Stimulated activated memory B cell treated with anti-CD40 and anti-IgM and Interleukin-4, amounts not matched to agents 10 μg/mL and 1 μg/mL and 100 μg/mL, for 72 hours (primary cell): ENCODE data around the gene WFDC13.

Source experiments
- ATAC-seq: fragments of 150-1000 bp; cut with Tn5 transposase; 2 replicates; pipeline ENCODE4 v1.10.0; 2021
- H3K27ac Mint-ChIP-seq: one replicate; pipeline ENCODE4 v1.8.0; 2022; ENCODE audit warnings: mild to moderate bottlenecking, mixed read lengths
- H3K27me3 Mint-ChIP-seq: one replicate; pipeline ENCODE4 v1.8.0; 2022; ENCODE audit warnings: mixed read lengths
- H3K36me3 Mint-ChIP-seq: one replicate; pipeline ENCODE4 v1.8.0; 2022; ENCODE audit warnings: mixed read lengths
- H3K4me1 Mint-ChIP-seq: one replicate; pipeline ENCODE4 v1.8.0; 2022; ENCODE audit warnings: mixed read lengths
- H3K4me3 Mint-ChIP-seq: one replicate; pipeline ENCODE4 v1.8.0; 2022; ENCODE audit warnings: mild to moderate bottlenecking, moderate library complexity, mixed read lengths
- H3K9me3 Mint-ChIP-seq: one replicate; pipeline ENCODE4 v1.8.0; 2022; ENCODE audit warnings: mixed read lengths

WFDC13 gene

GRCh38 chr20:45735988-45736387 is 34.1 kb downstream of the WFDC13 start:
- peaks cover 28% of the 10 kb centered on the region for H3K27me3 Mint-ChIP-seq
- H3K36me3 Mint-ChIP-seq = no peaks in the 10 kb centered on the region
- no peak overlapping the region for H3K4me3 Mint-ChIP-seq
- ATAC-seq = no peak
- H3K27ac Mint-ChIP-seq = no peak overlapping the region
- peaks cover 6% of the 10 kb centered on the region for H3K9me3 Mint-ChIP-seq
- H3K4me1 Mint-ChIP-seq = no peaks in the 10 kb centered on the region

GRCh38 chr20:45742596-45742995 is 40.8 kb downstream of the WFDC13 start:
- Mint-ChIP-seq H3K27ac (no peak overlapping the region), H3K27me3 (peaks cover 23% of the 10 kb centered on the region), H3K36me3 (no peaks in the 10 kb centered on the region), H3K4me3 (no peak overlapping the region), H3K9me3 (no peaks in the 10 kb centered on the region), H3K4me1 (peaks cover 6% of the 10 kb centered on the region)
- ATAC-seq = no peak

GRCh38 chr20:45745015-45745414 is 43.2 kb downstream of the WFDC13 start:
- ATAC-seq = no peak
- H3K4me1 Mint-ChIP-seq = peaks cover 6% of the 10 kb centered on the region
- peaks cover 38% of the 10 kb centered on the region for H3K27me3 Mint-ChIP-seq
- H3K36me3 Mint-ChIP-seq = no peaks in the 10 kb centered on the region
- H3K9me3 Mint-ChIP-seq = no peaks in the 10 kb centered on the region
- no peak overlapping the region for H3K27ac Mint-ChIP-seq
- no peak overlapping the region for H3K4me3 Mint-ChIP-seq

- H3K4me3 Mint-ChIP-seq = no peak overlapping the region
Measured at GRCh38 chr20:45751721-45752120, 49.9 kb downstream of the WFDC13 start.

GRCh38 chr20:45752746-45753145 is 50.9 kb downstream of the WFDC13 start:
- ATAC-seq = no peak
- H3K9me3 Mint-ChIP-seq = peaks cover 7% of the 10 kb centered on the region
- no peaks in the 10 kb centered on the region for H3K36me3 Mint-ChIP-seq
- H3K4me3 Mint-ChIP-seq = no peak overlapping the region
- no peaks in the 10 kb centered on the region for H3K4me1 Mint-ChIP-seq
- H3K27ac Mint-ChIP-seq = no peak overlapping the region
- peaks cover 13% of the 10 kb centered on the region for H3K27me3 Mint-ChIP-seq

More at GRCh38 chr20:45751721-45752120, 49.9 kb downstream of the WFDC13 start:
- Mint-ChIP-seq H3K27me3 (peaks cover 22% of the 10 kb centered on the region), H3K27ac (no peak overlapping the region), H3K4me1 (no peaks in the 10 kb centered on the region), H3K9me3 (peaks cover 7% of the 10 kb centered on the region), H3K36me3 (no peaks in the 10 kb centered on the region)
- ATAC-seq = no peak

GRCh38 chr20:45758096-45758495 is 56.3 kb downstream of the WFDC13 start:
- Mint-ChIP-seq H3K27ac (no peak overlapping the region), H3K27me3 (peaks cover 22% of the 10 kb centered on the region), H3K9me3 (peaks cover 7% of the 10 kb centered on the region), H3K4me1 (no peaks in the 10 kb centered on the region), H3K4me3 (no peak overlapping the region), H3K36me3 (no peaks in the 10 kb centered on the region)
- ATAC-seq = no peak
